Measurements from ENCODE around the gene COX6B1.

COX6B1 gene

GRCh38 chr19:35637165-35637564 lies 11.0 kb upstream of the COX6B1 start:
- H3K9me3 ChIP-seq (ENCODE audit: control insufficient read depth, low read length) = no peaks in the 10 kb centered on the region
- no peak overlapping the region for H3K4me3 ChIP-seq (ENCODE audit: low read length)
- peaks cover 62% of the 10 kb centered on the region for H3K36me3 ChIP-seq (ENCODE audit: control insufficient read depth, insufficient read depth, low read length, severe bottlenecking)
- no peaks in the 10 kb centered on the region for H3K27me3 ChIP-seq (replicated peaks; ENCODE audit: control insufficient read depth, insufficient read depth, low read length)
- no peak for DNase-seq (ENCODE audit: low read depth)
- no peak overlapping the region for H3K9ac ChIP-seq (ENCODE audit: low read length)
- H3K4me1 ChIP-seq (ENCODE audit: control insufficient read depth, insufficient read depth, low read length) = no peaks in the 10 kb centered on the region

GRCh38 chr19:35639321-35639639 lies 8.8 kb upstream of the COX6B1 start:
- no peak overlapping the region for H3K9ac ChIP-seq (ENCODE audit: low read length)
- no peaks in the 10 kb centered on the region for H3K27me3 ChIP-seq (replicated peaks; ENCODE audit: control insufficient read depth, insufficient read depth, low read length)
- no peak overlapping the region for H3K4me3 ChIP-seq (ENCODE audit: low read length)
- no peak for DNase-seq (ENCODE audit: low read depth)
- H3K36me3 ChIP-seq (ENCODE audit: control insufficient read depth, insufficient read depth, low read length, severe bottlenecking) = peaks cover 41% of the 10 kb centered on the region
- no peaks in the 10 kb centered on the region for H3K9me3 ChIP-seq (ENCODE audit: control insufficient read depth, low read length)
- peaks cover 5% of the 10 kb centered on the region for H3K4me1 ChIP-seq (ENCODE audit: control insufficient read depth, insufficient read depth, low read length)

DNA sequence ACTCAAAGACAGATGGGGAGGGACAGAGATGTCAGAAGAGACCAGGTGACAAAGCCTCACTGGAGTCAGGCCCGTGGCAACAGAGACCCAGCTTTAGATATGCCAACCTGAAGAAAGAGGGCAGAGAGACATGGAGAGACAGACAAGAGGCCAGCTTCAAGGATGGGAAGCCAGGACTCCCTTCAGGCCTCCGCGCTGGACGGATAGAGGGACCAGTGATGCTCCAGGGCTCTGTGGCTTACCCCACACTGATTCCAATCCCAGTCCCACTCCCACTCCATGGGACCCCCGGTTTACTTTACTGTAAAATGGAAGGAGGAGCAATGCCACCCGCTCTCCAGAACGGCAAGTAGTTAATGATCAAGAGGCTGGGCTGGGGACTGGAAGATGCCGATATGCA lies 8.3 kb upstream of the COX6B1 start:
- H3K4me3 ChIP-seq (ENCODE audit: low read length) = no peak overlapping the region
- no peak for DNase-seq (ENCODE audit: low read depth)
- no peak overlapping the region for H3K9ac ChIP-seq (ENCODE audit: low read length)
- peaks cover 8% of the 10 kb centered on the region for H3K4me1 ChIP-seq (ENCODE audit: control insufficient read depth, insufficient read depth, low read length)
- peaks cover 35% of the 10 kb centered on the region for H3K36me3 ChIP-seq (ENCODE audit: control insufficient read depth, insufficient read depth, low read length, severe bottlenecking)
- no peaks in the 10 kb centered on the region for H3K9me3 ChIP-seq (ENCODE audit: control insufficient read depth, low read length)
- H3K27me3 ChIP-seq (replicated peaks; ENCODE audit: control insufficient read depth, insufficient read depth, low read length) = no peaks in the 10 kb centered on the region

- DNase-seq (ENCODE audit: low read depth) = peak; percentile 31
These were observed 6.5 kb upstream of the COX6B1 start, which contains the start of gene ETV2 for GRCh38 chr19:35641515-35642151. Gene ETV2, plus strand, starts transcription at chr19:35641745. Its CDS starts 716 bp downstream, at chr19:35642461.

GRCh38 chr19:35642312-35642711 lies 5.8 kb upstream of the COX6B1 start:
- peaks cover 11% of the 10 kb centered on the region for H3K36me3 ChIP-seq (ENCODE audit: control insufficient read depth, insufficient read depth, low read length, severe bottlenecking)
- DNase-seq (ENCODE audit: low read depth) = no peak
- H3K27me3 ChIP-seq (replicated peaks; ENCODE audit: control insufficient read depth, insufficient read depth, low read length) = no peaks in the 10 kb centered on the region
- no peaks in the 10 kb centered on the region for H3K9me3 ChIP-seq (ENCODE audit: control insufficient read depth, low read length)
- no peak overlapping the region for H3K4me3 ChIP-seq (ENCODE audit: low read length)
- peaks cover 8% of the 10 kb centered on the region for H3K4me1 ChIP-seq (ENCODE audit: control insufficient read depth, insufficient read depth, low read length)
- H3K9ac ChIP-seq (ENCODE audit: low read length) = no peak overlapping the region

More at GRCh38 chr19:35641515-35642151, 6.5 kb upstream of the COX6B1 start, which contains the start of gene ETV2:
- Histone ChIP-seq H3K9me3 (ENCODE audit: control insufficient read depth, low read length) (no peaks in the 10 kb centered on the region), H3K4me1 (ENCODE audit: control insufficient read depth, insufficient read depth, low read length) (peaks cover 8% of the 10 kb centered on the region), H3K27me3 (replicated peaks; ENCODE audit: control insufficient read depth, insufficient read depth, low read length) (no peaks in the 10 kb centered on the region), H3K9ac (ENCODE audit: low read length) (no peak within 1 kb of the TSS), H3K4me3 (ENCODE audit: low read length) (no peak within 1 kb of the TSS), H3K36me3 (ENCODE audit: control insufficient read depth, insufficient read depth, low read length, severe bottlenecking) (peaks cover 18% of the 10 kb centered on the region)

GRCh38 chr19:35642798-35643254 lies 5.3 kb upstream of the COX6B1 start:
- no peak for DNase-seq (ENCODE audit: low read depth)
- Histone ChIP-seq H3K36me3 (ENCODE audit: control insufficient read depth, insufficient read depth, low read length, severe bottlenecking) (peaks cover 6% of the 10 kb centered on the region), H3K9me3 (ENCODE audit: control insufficient read depth, low read length) (no peaks in the 10 kb centered on the region), H3K4me1 (ENCODE audit: control insufficient read depth, insufficient read depth, low read length) (peaks cover 8% of the 10 kb centered on the region), H3K9ac (ENCODE audit: low read length) (peak overlapping the region; percentile 77), H3K27me3 (replicated peaks; ENCODE audit: control insufficient read depth, insufficient read depth, low read length) (no peaks in the 10 kb centered on the region), H3K4me3 (ENCODE audit: low read length) (peak overlapping the region; percentile 81)

GRCh38 chr19:35643255-35644205 lies 4.6 kb upstream of the COX6B1 start:
- Histone ChIP-seq H3K9ac (ENCODE audit: low read length) (peak overlapping the region; percentile 77), H3K27me3 (replicated peaks; ENCODE audit: control insufficient read depth, insufficient read depth, low read length) (no peaks in the 10 kb centered on the region), H3K36me3 (ENCODE audit: control insufficient read depth, insufficient read depth, low read length, severe bottlenecking) (no peaks in the 10 kb centered on the region), H3K4me1 (ENCODE audit: control insufficient read depth, insufficient read depth, low read length) (peaks cover 8% of the 10 kb centered on the region), H3K9me3 (ENCODE audit: control insufficient read depth, low read length) (no peaks in the 10 kb centered on the region), H3K4me3 (ENCODE audit: low read length) (peak overlapping the region; percentile 81)
- peak; percentile 82 for DNase-seq (ENCODE audit: low read depth)

GRCh38 chr19:35644206-35644986 lies 3.7 kb upstream of the COX6B1 start:
- Histone ChIP-seq H3K27me3 (replicated peaks; ENCODE audit: control insufficient read depth, insufficient read depth, low read length) (no peaks in the 10 kb centered on the region), H3K4me1 (ENCODE audit: control insufficient read depth, insufficient read depth, low read length) (peaks cover 12% of the 10 kb centered on the region), H3K4me3 (ENCODE audit: low read length) (peak overlapping the region; percentile 81), H3K9ac (ENCODE audit: low read length) (peak overlapping the region; percentile 83), H3K36me3 (ENCODE audit: control insufficient read depth, insufficient read depth, low read length, severe bottlenecking) (no peaks in the 10 kb centered on the region), H3K9me3 (ENCODE audit: control insufficient read depth, low read length) (no peaks in the 10 kb centered on the region)
- DNase-seq (ENCODE audit: low read depth) = peak; percentile 96

GRCh38 chr19:35644987-35645679 lies 3.0 kb upstream of the COX6B1 start:
- peak overlapping the region; percentile 81 for H3K4me3 ChIP-seq (ENCODE audit: low read length)
- peak; percentile 78 for DNase-seq (ENCODE audit: low read depth)
- no peaks in the 10 kb centered on the region for H3K27me3 ChIP-seq (replicated peaks; ENCODE audit: control insufficient read depth, insufficient read depth, low read length)
- H3K9ac ChIP-seq (ENCODE audit: low read length) = peak overlapping the region; percentile 83
- H3K4me1 ChIP-seq (ENCODE audit: control insufficient read depth, insufficient read depth, low read length) = peaks cover 13% of the 10 kb centered on the region
- no peaks in the 10 kb centered on the region for H3K9me3 ChIP-seq (ENCODE audit: control insufficient read depth, low read length)
- no peaks in the 10 kb centered on the region for H3K36me3 ChIP-seq (ENCODE audit: control insufficient read depth, insufficient read depth, low read length, severe bottlenecking)

- peaks cover 3% of the 10 kb centered on the region for H3K36me3 ChIP-seq (ENCODE audit: control insufficient read depth, insufficient read depth, low read length, severe bottlenecking)
- no peaks in the 10 kb centered on the region for H3K9me3 ChIP-seq (ENCODE audit: control insufficient read depth, low read length)
- H3K4me1 ChIP-seq (ENCODE audit: control insufficient read depth, insufficient read depth, low read length) = peaks cover 13% of the 10 kb centered on the region
- no peaks in the 10 kb centered on the region for H3K27me3 ChIP-seq (replicated peaks; ENCODE audit: control insufficient read depth, insufficient read depth, low read length)
- DNase-seq (ENCODE audit: low read depth) = no peak
- H3K9ac ChIP-seq (ENCODE audit: low read length) = peak overlapping the region; percentile 6
- no peak overlapping the region for H3K4me3 ChIP-seq (ENCODE audit: low read length)
These were observed 2.2 kb upstream of the COX6B1 start for GRCh38 chr19:35645680-35646511.
